H9 (cell line): ENCODE results near the gene ACOX1. TPM values are rescaled to one million over a fixed set of nuclear protein-coding genes. Genes with fewer than 3 reads are reported as not detected.

ENCODE experiments used
- DNase-seq: peaks from one replicate; pipeline ENCODE4 v3.0.0-alpha.2; 2017
- H2AFZ ChIP-seq: one replicate; pipeline ENCODE4 v1.6.1; 2013; ENCODE audit warnings: mild to moderate bottlenecking, low read length, control low read depth, moderate library complexity
- H2AK5ac ChIP-seq: 2 replicates; pipeline ENCODE4 v1.6.1; 2013; ENCODE audit warnings: low read length, control low read depth, mixed read lengths; ENCODE audit not compliant: insufficient read length
- H2BK120ac ChIP-seq: one replicate; pipeline ENCODE4 v1.6.1; 2013; ENCODE audit warnings: low read depth, mild to moderate bottlenecking, low read length, control low read depth, inconsistent platforms; ENCODE audit not compliant: poor library complexity, severe bottlenecking
- H2BK12ac ChIP-seq: 2 replicates; pipeline ENCODE4 v1.6.1; 2013; ENCODE audit warnings: low read length, control low read depth, mixed read lengths, low read depth; ENCODE audit not compliant: insufficient read length
- H2BK15ac ChIP-seq: 2 replicates; pipeline ENCODE4 v1.6.1; 2013; ENCODE audit warnings: low read depth, low read length, control low read depth
- H2BK20ac ChIP-seq: one replicate; pipeline ENCODE4 v1.6.1; 2013; ENCODE audit warnings: low read depth, mild to moderate bottlenecking, low read length, control low read depth, inconsistent platforms; ENCODE audit not compliant: poor library complexity, severe bottlenecking
- H2BK5ac ChIP-seq: 2 replicates; pipeline ENCODE4 v1.6.1; 2013; ENCODE audit warnings: low read length, control low read depth, mixed read lengths; ENCODE audit not compliant: insufficient read length
- H3K14ac ChIP-seq: 2 replicates; pipeline ENCODE4 v1.6.1; 2013; ENCODE audit warnings: low read length, control low read depth; ENCODE audit not compliant: insufficient read depth
- H3K18ac ChIP-seq: 2 replicates; pipeline ENCODE4 v1.6.1; 2013; ENCODE audit warnings: low read depth, mild to moderate bottlenecking, mixed read lengths, low read length, control low read depth; ENCODE audit not compliant: insufficient read length
- H3K23ac ChIP-seq: 2 replicates; pipeline ENCODE4 v1.6.1; 2013; ENCODE audit warnings: low read length, control low read depth, mixed read lengths, low read depth; ENCODE audit not compliant: insufficient read length
- H3K23me2 ChIP-seq: 2 replicates; pipeline ENCODE4 v1.6.1; 2013; ENCODE audit warnings: low read depth, mild to moderate bottlenecking, mixed read lengths, low read length, control low read depth; ENCODE audit not compliant: insufficient read length, poor library complexity, severe bottlenecking
- H3K27ac ChIP-seq: 2 replicates; pipeline ENCODE4 v1.5.1; 2013; ENCODE audit warnings: low read length, control low read depth, mixed read lengths, low read depth; ENCODE audit not compliant: insufficient read length
- H3K27me3 ChIP-seq: 2 replicates; pipeline ENCODE4 v1.6.1; 2013; ENCODE audit warnings: low read length, control low read depth, inconsistent platforms; ENCODE audit not compliant: insufficient read depth
- H3K4ac ChIP-seq: 2 replicates; pipeline ENCODE4 v1.6.1; 2013; ENCODE audit warnings: low read depth, mild to moderate bottlenecking, control low read depth, inconsistent platforms, low read length, moderate library complexity
- H3K4me1 ChIP-seq: 2 replicates; pipeline ENCODE4 v1.6.1; 2013; ENCODE audit warnings: low read length, control low read depth, inconsistent platforms; ENCODE audit not compliant: insufficient read depth
- H3K4me2 ChIP-seq: 2 replicates; pipeline ENCODE4 v1.6.1; 2013; ENCODE audit warnings: low read length, control low read depth, mixed read lengths; ENCODE audit not compliant: insufficient read length, insufficient read depth
- H3K56ac ChIP-seq: 2 replicates; pipeline ENCODE4 v1.6.1; 2013; ENCODE audit warnings: low read depth, mild to moderate bottlenecking, mixed read lengths, low read length, control low read depth; ENCODE audit not compliant: insufficient read length
- H3K79me1 ChIP-seq: 2 replicates; pipeline ENCODE4 v1.6.1; 2013; ENCODE audit warnings: low read depth, mild to moderate bottlenecking, moderate library complexity, low read length, control low read depth, inconsistent platforms; ENCODE audit not compliant: insufficient read depth, poor library complexity, severe bottlenecking
- H3K79me2 ChIP-seq: 2 replicates; pipeline ENCODE4 v1.6.1; 2013; ENCODE audit warnings: low read length, control low read depth, inconsistent platforms; ENCODE audit not compliant: insufficient read depth
- H3K9ac ChIP-seq: 2 replicates; pipeline ENCODE4 v1.6.1; 2013; ENCODE audit warnings: low read length, control low read depth, mixed read lengths; ENCODE audit not compliant: insufficient read length; ENCODE audit errors: extremely low read depth
- H3K9me3 ChIP-seq: one replicate; pipeline ENCODE4 v1.6.1; 2013; ENCODE audit warnings: low read depth, low read length, inconsistent platforms; ENCODE audit not compliant: control insufficient read depth
- H3T11ph ChIP-seq: one replicate; pipeline ENCODE4 v1.6.1; 2013; ENCODE audit warnings: mild to moderate bottlenecking, low read length, control low read depth, inconsistent platforms
- H4K20me1 ChIP-seq: one replicate; pipeline ENCODE4 v1.6.1; 2013; ENCODE audit not compliant: control insufficient read depth, insufficient read length, insufficient read depth
- H4K5ac ChIP-seq: 2 replicates; pipeline ENCODE4 v1.6.1; 2013; ENCODE audit warnings: low read depth, mild to moderate bottlenecking, mixed read lengths, low read length, control low read depth; ENCODE audit not compliant: insufficient read length
- H4K8ac ChIP-seq: replicated peaks from 2 replicates; pipeline ENCODE4 v1.6.1; 2013; ENCODE audit warnings: low read length, control low read depth, mixed read lengths, low read depth; ENCODE audit not compliant: insufficient read length
- H4K91ac ChIP-seq: 2 replicates; pipeline ENCODE4 v1.6.1; 2013; ENCODE audit warnings: low read depth, mild to moderate bottlenecking, moderate library complexity, mixed read lengths, low read length, control low read depth; ENCODE audit not compliant: insufficient read length
- H3K27ac Mint-ChIP-seq, 3 experiments: 2 replicates in 2 of 3; 3 replicates in 1 of 3; pipeline ENCODE4 v1.8.0; 2020 to 2021; ENCODE audit warnings: mixed read lengths in 3 of 3, mild to moderate bottlenecking in 1 of 3, moderate library complexity in 1 of 3
- H3K27me3 Mint-ChIP-seq: 2 replicates; pipeline ENCODE4 v1.8.0; 2021; ENCODE audit warnings: low read depth, mild to moderate bottlenecking, moderate library complexity, mixed read lengths
- H3K36me3 Mint-ChIP-seq, 3 experiments: 2 replicates in 2 of 3; 3 replicates in 1 of 3; pipeline ENCODE4 v1.8.0; 2020 to 2021; ENCODE audit warnings: low read depth in 3 of 3, mixed read lengths in 3 of 3; ENCODE audit not compliant: insufficient read depth in 1 of 3
- H3K4me1 Mint-ChIP-seq, 2 experiments: 2 replicates each; pipeline ENCODE4 v1.8.0; 2020; ENCODE audit warnings: mixed read lengths in 2 of 2
- H3K4me3 Mint-ChIP-seq, 2 experiments: 2 replicates in 1 of 2; 3 replicates in 1 of 2; pipeline ENCODE4 v1.8.0; 2020 to 2021; ENCODE audit warnings: mild to moderate bottlenecking in 2 of 2, mixed read lengths in 2 of 2, moderate library complexity in 1 of 2
- H3K9me3 Mint-ChIP-seq, 2 experiments: 2 replicates in 1 of 2; 3 replicates in 1 of 2; pipeline ENCODE4 v1.8.0; 2020; ENCODE audit warnings: mild to moderate bottlenecking in 2 of 2, mixed read lengths in 2 of 2, moderate library complexity in 1 of 2
- CTCF ChIP-seq: fragments of 200-600 bp; sonication (generic); conservative IDR thresholded peaks from 3 replicates; pipeline ENCODE4 v1.8.0; 2021; ENCODE audit warnings: antibody characterized with exemption, mild to moderate bottlenecking
- WGBS: extraction: QIAGEN DNeasy Blood & Tissue Kit; methylation state at CpG from one replicate; pipeline ENCODE4 v1.1.7; 2013; ENCODE audit warnings: missing lambda C conversion rate, low lambda C conversion rate, mixed read lengths; ENCODE audit not compliant: insufficient read length; ENCODE audit errors: extremely low coverage; 5-methylcytosine and 5-hydroxymethylcytosine counted together
- total RNA-seq: library from RNA; stranded (reverse); gene quantifications from 2 replicates; pipeline ENCODE4 v1.2.1, GENCODE V29; 2021

ACOX1 gene
- total RNA-seq, 1 experiment from 2014 or later, result 27.4 TPM

GRCh38 chr17:75896415-75897159 lies 82.4 kb downstream of the ACOX1 start, which contains the start of gene TRIM65:
TRIM65 (minus strand) TSS chr17:75896951; CDS start chr17:75896937, 14 bp downstream.
- Histone ChIP-seq H2BK5ac (no peak within 1 kb of the TSS), H3T11ph (no peak within 1 kb of the TSS), H3K9me3 (no peaks in the 10 kb centered on the region), H3K4me1 (no peaks in the 10 kb centered on the region; the same call in 1 of the 2 replicates), H2BK120ac (no peak within 1 kb of the TSS), H3K79me2 (no peaks in the 10 kb centered on the region), H2AFZ (no peak within 1 kb of the TSS), H3K4me2 (peak within 1 kb of the TSS; percentile 63), H2BK15ac (no peak within 1 kb of the TSS), H3K9ac (peak within 1 kb of the TSS; percentile 52), H4K5ac (no peak within 1 kb of the TSS), H4K91ac (no peak within 1 kb of the TSS), H4K20me1 (no peaks in the 10 kb centered on the region), H3K4ac (no peak within 1 kb of the TSS), H3K23me2 (peaks cover 8% of the 10 kb centered on the region), H3K27ac (no peak within 1 kb of the TSS), H4K8ac (no peak within 1 kb of the TSS), H3K27me3 (no peaks in the 10 kb centered on the region), H3K56ac (no peak within 1 kb of the TSS), H2AK5ac (no peak within 1 kb of the TSS), H3K79me1 (no peaks in the 10 kb centered on the region), H3K23ac (no peak within 1 kb of the TSS), H2BK12ac (no peak within 1 kb of the TSS), H2BK20ac (no peak within 1 kb of the TSS), H3K18ac (peak within 1 kb of the TSS; percentile 66), H3K14ac (peak within 1 kb of the TSS; percentile 74; the same call in 1 of the 2 replicates)
- TF ChIP-seq CTCF, result no peak
- DNase-seq, result peak; percentile 88
- Mint-ChIP-seq H3K4me1 (peaks cover 25 to 28% of the 10 kb centered on the region in 2 experiments), H3K4me3 (peak within 1 kb of the TSS; percentile 76 to 84), H3K27ac (peak within 1 kb of the TSS; percentile 61 to 76 (median 70); a peak in 6 of 7 replicates), H3K36me3 (peaks cover 9 to 45% (median 34%) of the 10 kb centered on the region in 3 experiments), H3K27me3 (no peaks in the 10 kb centered on the region; the same call in 1 of the 2 replicates), H3K9me3 (no peaks in the 10 kb centered on the region)
- no CpG with 5 or more reads among the region's 102 CpGs for WGBS
